ENCODE data around the gene MAJIN.
"Not testable (repeated sequence)": the region's sequence is repeated elsewhere in the genome, so short reads cannot be mapped to it uniquely, and the experiment has no call there.

MAJIN gene

DNA sequence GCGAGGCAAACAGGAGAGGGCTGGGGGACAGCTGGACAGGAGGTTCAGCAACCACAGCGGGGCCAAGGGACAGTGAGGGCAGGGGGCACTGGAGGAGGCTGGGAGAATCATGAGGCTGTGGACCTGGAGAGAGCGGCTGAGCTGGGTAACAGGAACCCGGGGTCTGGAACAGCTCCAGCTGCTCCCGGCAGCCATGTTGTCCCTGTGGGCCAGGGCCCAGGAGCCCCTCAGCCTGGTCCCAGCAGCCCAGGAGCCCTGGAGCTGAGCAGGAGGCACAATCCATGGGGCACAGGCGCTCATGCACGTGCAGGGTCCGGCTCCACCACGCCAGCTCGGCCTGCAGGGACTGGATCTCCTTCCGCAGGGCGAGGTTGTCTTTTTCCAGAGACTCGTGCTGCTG lies 17.5 kb upstream of the MAJIN start:
- no peak for DNase-seq

DNA sequence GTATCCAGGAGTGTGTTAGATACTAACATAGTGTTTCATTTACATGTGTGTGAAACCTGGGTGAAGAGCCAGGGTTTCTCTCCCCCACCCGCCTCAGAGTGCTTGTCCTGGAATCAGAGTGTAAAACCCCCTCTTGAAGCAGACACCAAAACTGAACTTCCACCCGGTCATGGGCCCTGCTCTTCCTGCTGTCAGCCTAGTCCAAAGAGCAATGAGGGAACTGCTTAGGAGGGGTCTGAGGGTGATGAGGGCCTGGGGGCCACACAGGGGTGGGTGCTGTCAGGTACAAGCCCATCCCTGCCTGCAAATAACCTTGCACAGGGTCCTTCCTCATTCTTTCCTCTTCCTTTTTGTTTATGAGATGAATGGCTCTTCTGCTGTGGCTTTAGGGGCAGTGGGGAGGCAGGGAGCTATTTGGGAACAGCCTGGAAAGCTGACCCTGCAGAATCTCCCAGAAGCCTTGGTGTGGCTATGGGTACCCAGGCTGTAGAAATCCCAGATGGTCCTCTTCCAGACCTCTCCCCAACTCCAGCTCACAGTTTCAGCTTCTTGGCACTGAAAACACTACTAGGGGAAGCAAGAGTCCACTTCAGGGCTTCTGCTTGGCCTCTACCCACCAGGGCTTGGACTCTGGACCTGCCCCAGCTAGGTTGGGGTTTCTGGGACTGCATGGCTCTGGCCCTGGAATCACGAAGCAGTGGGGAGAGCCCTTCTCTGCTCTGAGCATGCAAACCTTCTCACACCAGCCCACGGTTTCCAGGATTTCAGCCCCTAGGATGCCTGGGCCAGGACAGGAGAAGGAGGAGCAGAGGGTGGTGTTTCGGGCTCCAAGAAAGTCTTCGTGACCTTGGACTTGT lies 16.3 kb upstream of the MAJIN start:
- DNase-seq: no peak

DNA sequence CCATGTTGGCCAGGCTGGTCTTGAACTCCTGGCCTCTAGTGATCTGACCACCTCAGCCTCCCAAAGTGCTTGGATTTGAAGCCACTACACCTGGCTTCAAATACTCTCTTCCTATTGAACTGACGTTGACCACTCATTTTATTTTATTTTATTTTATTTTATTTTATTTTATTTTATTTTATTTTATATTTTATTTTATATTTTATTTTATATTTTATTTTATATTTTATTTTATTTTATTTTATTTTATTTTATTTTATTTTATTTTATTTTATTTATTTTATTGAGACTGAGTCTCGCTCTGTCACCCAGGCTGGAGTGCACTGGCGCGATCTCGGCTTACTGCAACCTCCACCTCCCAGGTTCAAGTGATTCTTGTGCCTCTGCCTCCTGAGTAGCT lies 11.4 kb upstream of the MAJIN start:
- DNase-seq: not testable (repeated sequence)

DNA sequence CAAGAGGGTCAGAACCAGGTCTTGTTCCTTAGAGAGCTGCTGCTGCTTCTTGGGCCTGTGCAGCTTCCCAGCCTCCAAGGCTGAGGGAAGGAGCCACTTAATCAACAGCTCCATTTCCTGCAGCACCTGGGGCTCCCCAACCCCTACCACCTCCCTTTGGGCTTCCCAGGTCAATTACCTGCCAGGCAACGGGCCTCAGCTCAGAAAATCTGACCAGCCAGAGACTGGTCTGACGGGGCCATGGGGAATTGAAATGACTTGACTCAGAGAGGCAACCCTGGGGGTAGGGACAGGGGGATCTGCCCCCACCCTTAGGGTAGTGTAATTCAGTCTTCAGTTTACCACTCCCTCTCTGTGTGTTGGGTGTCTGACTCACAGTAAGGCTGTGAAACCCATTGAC lies 4.7 kb upstream of the MAJIN start:
- DNase-seq: no peak

DNA sequence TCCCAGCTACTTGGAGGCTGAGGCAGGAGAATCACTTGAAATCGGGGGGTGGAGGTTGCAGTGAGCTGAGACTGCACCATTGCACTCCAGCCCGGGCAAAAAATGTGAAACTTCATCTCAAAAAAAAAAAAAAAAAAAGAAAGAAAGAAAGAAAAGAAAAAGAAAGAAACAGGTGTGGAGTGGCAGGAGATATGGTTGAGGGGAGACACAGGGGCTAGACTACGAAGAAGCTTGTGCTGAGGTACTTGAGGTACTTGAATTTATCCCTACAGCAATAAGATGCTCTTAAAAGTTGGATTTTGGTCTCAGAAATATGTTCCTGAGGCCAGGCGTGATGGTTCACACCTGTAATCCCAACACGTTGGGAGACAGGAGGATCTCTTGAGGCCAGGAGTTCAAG lies 2.2 kb upstream of the MAJIN start:
- DNase-seq: no peak

DNA sequence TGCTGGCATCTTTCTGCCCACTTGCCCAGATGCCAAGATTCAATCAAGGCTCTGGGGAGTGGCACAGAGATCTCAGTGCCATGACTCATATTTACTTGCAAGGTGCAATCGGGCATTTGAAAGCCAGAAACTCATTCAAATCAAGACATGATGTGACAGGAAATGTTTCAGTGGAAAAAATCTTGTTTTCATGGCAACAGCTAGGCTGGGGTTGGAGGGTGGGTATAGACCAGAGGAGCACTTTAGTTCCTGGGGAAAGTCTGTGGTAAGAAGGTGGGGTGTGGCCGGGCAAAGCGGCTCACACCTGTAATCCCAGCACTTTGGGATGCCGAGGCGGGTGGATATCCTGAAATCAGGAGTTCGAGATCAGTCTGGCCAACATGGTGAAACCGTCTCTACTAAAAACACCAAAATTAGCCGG lies 1.2 kb downstream of the MAJIN start:
- no peak for DNase-seq

DNA sequence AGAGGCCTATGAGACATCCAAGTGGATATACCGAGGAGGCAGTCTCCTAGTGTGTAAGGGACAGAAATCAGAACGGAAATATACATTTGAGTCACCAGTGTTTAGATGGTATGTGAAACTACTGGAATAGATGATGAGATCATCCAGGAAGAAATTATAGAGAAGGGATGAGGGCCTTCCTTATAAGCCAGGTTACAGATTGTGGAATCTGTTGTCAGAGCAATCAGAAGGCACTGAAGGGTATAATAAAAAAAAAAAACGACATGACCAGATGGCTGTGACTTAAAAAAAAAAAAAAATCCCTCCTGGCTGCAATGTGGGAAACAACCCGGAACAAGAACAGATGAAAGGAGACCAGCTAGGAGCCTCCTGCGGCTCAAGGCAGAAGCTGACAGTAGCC lies 2.7 kb downstream of the MAJIN start:
- DNase-seq: peak; percentile 15

DNA sequence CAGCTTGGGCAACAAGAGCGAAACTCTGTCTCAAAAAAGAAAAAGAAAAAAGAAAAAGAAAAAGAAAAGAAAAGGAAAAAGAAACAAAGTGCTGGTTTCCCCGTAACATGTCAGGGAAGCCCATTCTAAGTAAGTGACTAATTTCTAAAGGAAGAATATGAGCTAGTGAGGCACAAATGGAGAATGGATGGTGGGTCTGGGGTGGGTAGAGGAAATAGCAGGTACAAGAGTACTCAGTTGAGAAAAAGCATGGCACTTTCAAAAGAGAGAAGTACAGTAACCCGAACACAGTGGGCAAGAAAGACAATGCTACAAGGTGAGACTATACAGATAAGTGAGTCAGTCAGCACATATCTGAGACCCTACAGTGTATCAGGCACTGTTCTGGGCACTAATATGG lies 4.5 kb downstream of the MAJIN start:
- DNase-seq: no peak

DNA sequence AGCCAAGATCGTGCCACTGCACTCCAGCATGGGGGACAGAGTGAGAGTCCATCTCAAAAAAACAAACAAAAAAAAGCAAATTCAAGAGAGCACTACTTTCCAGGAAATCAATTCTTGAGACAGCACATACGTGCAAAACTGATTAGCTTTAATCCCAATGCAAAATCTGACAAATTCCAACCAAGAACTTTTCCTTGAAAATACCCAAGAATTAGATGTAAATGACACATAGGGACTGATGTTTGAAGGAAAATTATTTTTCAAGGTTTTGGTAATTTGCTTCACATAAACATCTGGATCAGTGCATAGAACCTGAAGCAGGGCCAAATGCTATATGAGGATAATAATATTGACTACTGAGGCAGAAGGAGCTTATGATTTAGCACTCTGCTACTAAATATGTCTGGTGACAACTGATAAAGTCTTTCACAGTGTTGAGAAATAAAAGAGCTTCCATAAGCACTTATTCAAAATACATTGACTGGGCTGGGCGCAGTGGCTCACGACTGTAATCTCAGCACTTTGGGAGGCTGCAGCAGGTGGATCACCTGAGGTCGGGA lies 8.8 kb downstream of the MAJIN start:
- no peak for DNase-seq

DNA sequence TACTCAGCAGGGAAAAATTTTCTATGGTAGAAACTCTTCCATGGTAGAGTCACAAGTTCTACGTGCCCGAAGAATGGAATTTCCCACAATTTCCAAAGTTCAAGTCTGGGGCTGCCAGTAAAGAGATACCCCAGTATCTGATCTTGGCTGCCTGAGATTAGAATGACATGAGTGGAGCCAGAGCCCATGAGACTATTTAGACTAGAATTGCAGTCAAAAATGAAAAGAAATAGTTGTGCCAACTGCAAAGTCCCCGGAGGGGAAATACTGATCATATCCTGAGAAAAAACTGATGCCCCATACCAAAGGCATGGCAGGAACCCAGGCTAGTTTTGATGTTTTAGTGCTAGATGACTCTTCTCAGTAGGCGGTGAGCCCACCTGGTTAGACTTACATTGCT lies 11.2 kb downstream of the MAJIN start:
- DNase-seq: no peak

DNA sequence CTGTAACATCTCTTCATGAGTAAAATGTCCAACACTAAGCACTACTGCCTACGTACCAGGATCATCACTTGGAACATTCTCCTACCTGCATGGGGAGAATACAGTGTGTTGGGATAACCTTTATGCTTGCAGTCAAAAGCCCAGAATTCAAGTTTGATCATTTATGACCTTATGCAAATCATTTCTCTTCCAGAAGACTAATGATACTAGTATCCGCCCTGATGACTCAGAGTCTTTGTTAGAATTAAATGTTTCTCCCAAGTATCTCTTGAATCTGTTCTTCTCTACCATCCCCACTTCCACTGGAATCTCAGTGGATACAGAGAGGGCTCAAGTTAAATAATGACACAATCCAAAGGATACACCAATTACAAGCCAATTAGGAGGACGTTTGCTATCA lies 12.4 kb downstream of the MAJIN start:
- no peak for DNase-seq

DNA sequence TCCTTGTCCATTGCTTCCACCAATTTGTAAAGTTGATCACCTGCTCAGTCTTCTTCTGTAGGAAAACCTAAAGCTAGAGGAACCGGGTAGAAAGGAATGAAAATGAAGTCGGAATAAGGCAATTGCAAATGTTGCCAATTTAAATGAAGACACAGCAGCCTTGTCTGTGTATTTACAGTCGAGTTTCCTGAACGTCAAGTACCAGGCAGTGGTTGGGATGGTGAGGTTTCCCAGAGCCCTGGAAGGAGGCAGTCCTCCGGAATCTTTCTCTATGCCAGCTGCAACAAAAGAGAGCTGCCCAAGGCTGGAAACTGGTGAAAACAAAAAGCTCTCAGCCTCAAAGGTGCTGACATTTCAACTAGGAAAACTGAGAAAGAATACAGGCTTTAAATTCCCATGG lies 17.7 kb downstream of the MAJIN start:
- DNase-seq: no peak

DNA sequence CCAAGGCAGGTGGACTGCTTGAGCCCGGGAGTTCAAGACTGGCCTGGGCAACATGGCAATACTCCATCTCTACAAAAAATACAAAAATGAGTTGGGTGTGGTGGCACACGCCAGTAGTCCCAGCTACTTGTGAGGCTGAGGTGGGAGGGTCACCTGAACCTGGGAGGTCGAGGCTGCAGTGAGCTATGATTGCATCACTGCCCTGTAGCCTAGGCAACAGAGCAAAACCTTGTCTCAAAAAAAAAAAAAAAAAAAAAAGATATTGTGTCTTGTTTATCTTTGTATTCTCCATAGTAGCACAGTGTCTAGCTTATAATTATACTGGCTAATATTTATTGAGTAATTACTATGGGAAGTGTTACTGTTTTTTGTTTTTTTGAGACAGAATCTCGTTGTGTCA lies 20.4 kb downstream of the MAJIN start:
- peak; percentile 33 for DNase-seq

DNA sequence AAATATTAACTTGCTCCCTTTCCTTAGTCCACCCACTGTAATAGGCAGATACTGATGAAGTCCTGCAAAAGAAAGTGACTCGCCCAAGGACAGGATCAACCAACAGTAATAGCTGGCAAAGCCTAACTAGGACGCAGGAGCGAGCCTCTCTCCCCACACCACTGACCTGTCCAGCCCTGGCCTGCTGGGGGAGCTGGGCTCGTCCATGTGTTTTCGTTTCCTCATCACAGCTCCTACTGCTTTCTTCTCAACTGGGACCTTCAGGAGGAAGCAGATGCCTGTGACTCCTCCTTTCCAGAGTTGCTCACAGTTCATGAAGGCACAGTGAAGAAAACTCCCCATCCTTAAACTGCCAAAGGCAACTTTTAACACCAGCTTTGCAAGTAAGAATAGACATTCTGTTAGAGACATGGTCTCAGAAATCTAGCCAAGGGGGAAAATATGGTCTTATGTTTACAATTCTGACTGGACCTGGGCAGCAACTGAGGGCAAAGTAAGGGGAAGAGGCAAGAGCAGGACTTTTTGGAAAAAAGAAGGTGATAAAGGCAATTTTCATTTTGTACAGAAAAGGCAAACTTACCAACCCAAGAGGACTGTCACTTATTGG lies 24.6 kb downstream of the MAJIN start:
- DNase-seq: no peak

DNA sequence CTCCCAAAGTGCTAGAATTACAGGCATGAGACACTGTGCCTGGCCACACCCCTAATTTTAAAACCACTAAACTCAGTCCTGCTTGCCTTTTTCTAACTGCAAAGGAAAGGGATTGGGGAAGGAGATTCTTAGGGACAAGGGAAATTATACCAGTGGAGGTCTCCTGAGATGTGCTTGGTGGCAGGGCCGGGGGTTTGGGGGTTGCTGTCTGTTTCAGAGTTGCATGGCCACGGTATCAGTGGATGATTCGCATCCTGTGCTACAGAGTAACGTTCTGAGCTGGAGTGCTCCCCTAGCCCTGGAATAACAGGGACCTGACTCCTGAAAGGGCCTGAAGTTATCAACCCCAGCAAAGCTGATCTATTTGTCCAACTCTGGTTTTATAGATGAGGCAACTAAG lies 35.4 kb downstream of the MAJIN start:
- no peak for DNase-seq

DNA sequence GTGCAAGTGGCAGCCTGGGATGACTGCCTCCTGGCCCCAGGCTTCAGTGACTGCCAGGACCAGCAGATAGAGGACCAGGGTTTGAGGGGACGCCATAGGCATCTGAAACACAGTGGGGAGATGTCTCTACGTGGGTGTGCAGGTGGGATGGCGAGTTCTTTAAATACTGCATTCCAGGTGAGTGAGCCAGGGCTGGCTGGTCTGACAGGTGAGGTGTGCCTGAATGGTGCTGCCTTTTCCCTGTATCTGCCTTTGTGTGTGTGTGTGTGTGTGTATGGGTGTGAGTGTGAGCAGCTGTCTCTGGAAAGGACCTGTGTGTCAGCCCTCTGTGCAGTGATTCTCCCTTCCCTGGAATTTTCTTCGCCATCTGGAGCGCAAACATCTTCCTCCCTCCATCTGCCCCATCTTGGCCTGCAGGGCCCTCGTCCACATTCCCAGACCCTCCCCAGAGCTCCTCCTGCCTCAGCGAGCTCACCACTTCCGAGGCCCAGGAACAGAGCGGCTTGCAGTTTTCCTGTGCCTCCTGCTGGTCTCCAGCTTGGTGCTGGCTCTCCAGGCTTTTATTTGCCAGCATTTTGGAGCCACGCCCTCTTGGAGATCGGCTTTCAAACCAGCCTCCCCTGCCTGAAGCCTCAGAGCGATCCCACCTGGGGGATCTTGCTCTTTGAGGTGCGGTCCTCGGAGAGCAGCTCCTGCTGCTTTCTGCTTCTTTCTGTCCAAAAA lies 36.4 kb downstream of the MAJIN start, which contains the start of gene GPHA2:
GPHA2 (minus strand) TSS at position 535 of the 723 bp plus-strand sequence; CDS start at position 102, 433 bp downstream.
- peak; percentile 64 for DNase-seq

DNA sequence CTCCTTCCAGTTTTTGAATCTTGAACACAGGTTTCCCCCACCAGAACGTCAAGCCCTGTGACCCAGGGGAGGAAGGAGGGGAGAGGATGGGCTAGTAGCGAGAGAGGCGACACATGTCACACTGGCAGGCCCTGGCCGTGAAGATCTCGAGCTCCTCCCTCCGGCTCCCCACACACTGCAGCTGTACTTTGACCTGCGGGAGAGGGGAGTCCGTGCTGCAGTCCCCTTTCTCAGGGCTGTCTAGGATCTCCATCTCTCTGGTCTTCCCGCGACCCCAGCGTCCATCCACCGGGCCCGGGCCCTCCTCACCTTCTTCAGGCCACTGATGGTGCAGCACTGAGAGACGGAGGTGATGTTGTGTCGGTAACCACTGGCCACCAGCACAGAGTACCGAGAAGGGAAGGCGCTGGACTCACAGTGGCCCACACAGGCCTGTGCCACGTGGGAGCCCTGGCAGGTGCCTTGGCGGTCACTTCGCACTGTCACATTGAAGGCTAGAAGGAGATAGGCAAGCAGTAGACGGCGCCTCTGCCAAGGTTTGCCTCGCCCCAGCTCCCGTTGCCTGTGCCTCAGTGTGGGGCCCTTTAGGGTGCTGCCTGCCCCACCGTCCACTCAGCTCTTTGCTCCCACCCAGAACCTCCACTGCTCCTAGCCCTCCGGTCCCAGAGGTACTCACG lies 37.1 kb downstream of the MAJIN start:
- no peak for DNase-seq

DNA sequence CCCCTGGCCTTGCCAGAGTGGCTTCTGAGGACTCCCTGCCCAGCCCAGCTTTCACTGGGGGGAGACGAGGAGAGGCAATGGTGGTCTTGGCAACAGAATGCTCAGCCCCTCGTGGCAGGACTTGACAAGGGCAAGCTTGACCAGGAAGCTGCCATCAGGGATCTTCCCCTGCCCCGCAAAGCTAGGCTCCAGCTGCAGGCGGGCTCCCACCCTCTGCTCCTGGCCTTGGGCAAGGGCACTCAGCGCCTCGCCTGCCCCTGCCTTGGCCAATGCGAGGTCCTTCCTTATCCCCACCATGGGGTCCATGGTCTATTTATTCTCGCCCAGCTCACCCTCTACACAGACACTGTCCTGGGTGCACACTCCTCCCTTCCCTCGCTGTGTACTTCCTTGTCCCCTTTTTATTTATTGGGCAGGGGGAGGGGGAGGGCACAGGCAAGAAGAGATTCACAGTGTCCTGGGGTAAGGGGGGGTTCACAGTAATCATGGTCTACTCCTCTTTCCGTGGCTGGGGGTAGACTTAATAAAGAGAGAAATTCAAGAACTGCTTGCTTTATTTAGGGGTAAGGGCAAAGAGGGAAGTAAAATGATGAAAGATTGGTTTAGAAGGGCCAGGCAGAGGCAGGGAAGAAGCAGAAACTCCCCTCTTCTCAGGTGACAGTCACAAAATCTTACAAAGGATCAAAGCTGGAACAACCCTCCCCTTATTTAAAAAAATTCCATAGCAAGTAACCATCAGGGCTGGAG lies 37.8 kb downstream of the MAJIN start:
- DNase-seq: no peak

DNA sequence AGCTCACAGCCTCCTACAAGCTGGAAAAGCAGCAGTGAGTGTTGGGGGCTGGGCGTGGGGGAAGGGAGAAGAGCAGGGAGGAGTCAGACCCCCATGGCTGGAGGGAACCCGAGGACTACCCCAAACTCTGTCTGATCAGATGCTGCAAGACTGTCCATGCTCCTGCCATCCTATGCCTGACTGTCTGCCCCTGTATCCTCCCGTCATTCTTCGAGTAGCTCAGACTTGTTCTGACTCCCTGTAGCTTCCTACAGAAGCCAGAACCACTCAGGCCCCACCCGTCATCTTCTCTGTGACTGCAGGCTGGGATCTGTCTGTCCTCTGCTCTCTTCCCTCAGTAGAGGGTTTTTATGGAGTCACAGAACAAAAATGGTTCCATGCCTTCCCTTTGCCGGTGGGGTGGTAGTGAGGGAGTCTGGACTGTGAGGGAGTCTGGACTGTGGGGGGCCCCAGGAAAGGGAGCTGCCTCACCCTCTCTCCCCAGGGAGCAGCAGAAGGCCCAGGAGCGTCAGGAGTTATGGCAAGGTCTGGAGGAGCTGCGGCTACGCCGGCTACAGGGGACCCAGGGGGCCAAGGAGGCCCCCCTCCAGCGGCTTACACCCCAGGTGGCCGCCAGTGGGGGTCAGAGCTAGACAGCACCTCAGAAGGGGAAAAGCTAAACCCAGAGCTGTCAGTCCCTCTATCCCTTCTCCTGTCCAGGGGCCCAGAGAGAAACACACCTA lies 38.5 kb downstream of the MAJIN start:
- DNase-seq: no peak

DNA sequence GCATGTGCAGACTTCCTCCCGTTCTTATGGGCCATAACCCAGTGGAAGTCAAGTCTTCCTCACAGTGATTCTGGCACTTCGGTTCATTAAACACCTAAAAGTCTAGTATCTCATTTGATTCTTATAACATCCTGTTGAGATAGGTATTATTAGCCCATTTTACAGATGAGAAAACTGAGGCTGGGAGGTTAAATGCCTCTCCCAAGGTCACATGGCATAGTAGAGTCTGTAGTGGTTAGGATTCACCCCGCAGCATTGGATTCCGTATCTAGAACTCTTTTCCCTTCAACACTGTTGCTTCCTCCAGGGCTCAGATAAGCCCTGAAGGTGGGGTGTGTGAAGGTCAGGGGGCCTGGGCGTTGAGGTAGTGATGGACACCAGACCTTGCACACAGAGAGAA lies 39.6 kb downstream of the MAJIN start:
- no peak for DNase-seq

DNA sequence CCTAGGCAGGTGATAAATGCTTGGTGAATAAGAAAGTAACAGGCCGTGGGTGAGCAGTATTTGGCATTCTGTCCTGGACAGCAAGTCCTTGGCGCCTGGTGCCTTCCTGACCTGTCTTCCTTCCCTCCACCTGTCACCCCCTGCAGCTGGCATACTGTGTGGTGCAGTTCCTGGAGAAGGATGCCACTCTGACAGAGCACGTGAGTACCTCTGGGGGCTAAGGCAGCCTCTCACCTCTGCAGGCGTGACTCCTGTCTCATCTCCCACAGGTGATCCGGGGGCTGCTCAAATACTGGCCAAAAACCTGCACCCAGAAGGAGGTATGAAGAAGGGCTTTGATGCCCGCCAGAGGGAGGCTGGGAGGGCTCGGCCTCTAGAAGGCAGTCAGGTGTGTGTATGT lies 40.6 kb downstream of the MAJIN start:
- no peak for DNase-seq

DNA sequence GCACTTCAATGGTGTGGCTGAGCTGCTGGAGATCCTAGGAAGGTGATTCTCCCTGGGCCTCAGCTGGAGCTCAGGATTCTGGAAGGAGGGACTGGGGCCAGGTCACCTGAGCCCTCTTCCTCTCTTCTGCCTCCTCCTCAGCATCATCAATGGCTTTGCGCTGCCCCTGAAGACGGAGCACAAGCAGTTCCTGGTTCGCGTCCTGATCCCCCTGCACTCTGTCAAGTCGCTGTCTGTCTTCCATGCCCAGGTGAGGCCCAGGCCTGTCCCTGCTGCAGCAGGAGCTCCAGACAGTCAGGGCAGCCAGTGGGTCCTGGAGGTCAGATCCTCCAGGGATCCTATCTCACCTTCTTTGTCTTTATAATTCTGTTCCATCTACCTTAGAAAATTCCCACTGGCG lies 41.6 kb downstream of the MAJIN start:
- DNase-seq: no peak
